Neural progenitor cell (in vitro differentiated cells): Measurements from ENCODE around the gene RIPK3. TPM values are rescaled to one million over a fixed set of nuclear protein-coding genes. Genes with fewer than 3 reads are reported as not detected.

Experiments
- DNase-seq: peaks from one replicate; pipeline ENCODE4 v3.0.0-alpha.2; 2016; ENCODE audit warnings: low spot score
- H2AFZ ChIP-seq: fragments of 200-600 bp; sonication (generic); replicated peaks from 2 replicates; pipeline ENCODE4 v1.6.1; 2016; ENCODE audit warnings: antibody characterized with exemption
- H3F3A ChIP-seq: fragments of 200-600 bp; sonication (generic); 2 replicates; pipeline ENCODE4 v1.6.1; 2016; ENCODE audit warnings: antibody characterized with exemption, low read depth
- H3K27ac ChIP-seq: fragments of 200-600 bp; sonication (generic); 2 replicates; pipeline ENCODE4 v1.5.1; 2016; ENCODE audit warnings: mild to moderate bottlenecking
- H3K27me3 ChIP-seq: fragments of 200-600 bp; sonication (generic); 2 replicates; pipeline ENCODE4 v1.6.1; 2016; ENCODE audit warnings: mild to moderate bottlenecking, moderate library complexity
- H3K36me3 ChIP-seq: fragments of 200-600 bp; sonication (generic); 2 replicates; pipeline ENCODE4 v1.5.1; 2016
- H3K4me1 ChIP-seq: fragments of 200-600 bp; sonication (generic); 2 replicates; pipeline ENCODE4 v1.6.1; 2016; ENCODE audit warnings: mixed run types
- H3K4me2 ChIP-seq: fragments of 200-600 bp; sonication (generic); 2 replicates; pipeline ENCODE4 v1.6.1; 2016
- H3K4me3 ChIP-seq: fragments of 200-600 bp; sonication (generic); 2 replicates; pipeline ENCODE4 v1.5.1; 2016
- H3K79me2 ChIP-seq: fragments of 200-600 bp; sonication (generic); 2 replicates; pipeline ENCODE4 v1.6.1; 2016; ENCODE audit warnings: low read depth
- H3K9ac ChIP-seq: fragments of 200-600 bp; sonication (generic); 2 replicates; pipeline ENCODE4 v1.6.1; 2016
- H3K9me3 ChIP-seq: fragments of 200-600 bp; sonication (generic); 2 replicates; pipeline ENCODE4 v1.5.1; 2016; ENCODE audit warnings: low read depth
- H4K20me1 ChIP-seq: fragments of 200-600 bp; sonication (generic); 2 replicates; pipeline ENCODE4 v1.6.1; 2016; ENCODE audit warnings: low read depth
- H3K27ac Mint-ChIP-seq: 3 replicates; pipeline ENCODE4 v1.8.0; 2021; ENCODE audit warnings: mixed read lengths
- H3K27me3 Mint-ChIP-seq: 2 replicates; pipeline ENCODE4 v1.8.0; 2022; ENCODE audit warnings: low read depth, mild to moderate bottlenecking, inconsistent platforms, moderate library complexity, mixed read lengths; ENCODE audit not compliant: insufficient read depth
- H3K36me3 Mint-ChIP-seq: 3 replicates; pipeline ENCODE4 v1.8.0; 2021; ENCODE audit warnings: mixed read lengths
- H3K4me1 Mint-ChIP-seq: 3 replicates; pipeline ENCODE4 v1.8.0; 2021; ENCODE audit warnings: mixed read lengths
- H3K4me3 Mint-ChIP-seq: 3 replicates; pipeline ENCODE4 v1.8.0; 2021; ENCODE audit warnings: mild to moderate bottlenecking, moderate library complexity, mixed read lengths
- H3K9me3 Mint-ChIP-seq: 3 replicates; pipeline ENCODE4 v1.8.0; 2020; ENCODE audit warnings: mixed read lengths
- EZH2 ChIP-seq: fragments of 200-600 bp; sonication (generic); IDR thresholded peaks from 2 replicates; pipeline ENCODE4 v1.6.1; 2017; ENCODE audit warnings: antibody characterized with exemption, mild to moderate bottlenecking, moderate library complexity
- EZH2phosphoT487 ChIP-seq: fragments of 200-600 bp; sonication (generic); IDR thresholded peaks from 2 replicates; pipeline ENCODE4 v1.6.1; 2017; ENCODE audit warnings: antibody characterized with exemption
- total RNA-seq: library from RNA; depleted of rRNA; stranded (reverse); fragments of >200 nt; gene quantifications from 2 replicates; pipeline ENCODE4 v1.2.3, GENCODE V29; 2015; ENCODE audit warnings: low replicate concordance
- TF ChIP-seq, protein P1 (sequence below): fragments of 200-600 bp; sonication (generic); IDR thresholded peaks from 2 replicates; pipeline ENCODE4 v1.5.1; 2017; ENCODE audit warnings: antibody characterized with exemption, mild to moderate bottlenecking

Gene RIPK3
- total RNA-seq, 1 donor from 2014 or later, result not detected

DNA sequence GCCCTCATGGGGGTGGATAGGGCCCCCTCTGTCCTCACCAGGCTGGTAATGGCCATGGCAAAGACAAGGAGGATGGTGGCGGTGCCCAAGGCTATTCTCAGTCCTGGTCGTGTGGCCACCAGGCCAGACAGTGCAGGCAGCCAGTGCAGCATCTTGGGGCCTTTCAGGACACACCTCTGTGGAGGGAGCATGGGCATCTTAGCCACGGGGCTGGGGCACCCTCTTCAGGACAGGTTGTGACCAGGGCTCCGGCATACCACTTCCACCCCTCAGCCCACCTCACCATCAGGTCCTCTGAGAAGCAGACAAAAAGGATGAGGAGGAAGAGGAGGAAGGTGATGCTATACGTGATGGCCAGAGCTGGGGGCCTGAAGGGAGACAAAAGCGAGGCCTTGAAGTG, 15.8 kb downstream of the RIPK3 start:
- H3K27ac ChIP-seq, result no peak overlapping the region
- H4K20me1 ChIP-seq, result no peaks in the 10 kb centered on the region
- no peaks in the 10 kb centered on the region for H3K4me1 ChIP-seq
- DNase-seq, result no peak
- Mint-ChIP-seq H3K4me1 (peaks cover 2% of the 10 kb centered on the region), H3K4me3 (no peak overlapping the region), H3K9me3 (no peaks in the 10 kb centered on the region), H3K27ac (no peak overlapping the region), H3K27me3 (peaks cover 16% of the 10 kb centered on the region), H3K36me3 (no peaks in the 10 kb centered on the region)
- H3K4me2 ChIP-seq, result no peak overlapping the region
- H3K79me2 ChIP-seq, result no peaks in the 10 kb centered on the region
- no peak overlapping the region for H3K4me3 ChIP-seq
- no peak overlapping the region for H2AFZ ChIP-seq
- no peak overlapping the region for H3K9ac ChIP-seq
- H3K9me3 ChIP-seq, result no peaks in the 10 kb centered on the region
- H3K27me3 ChIP-seq, result peaks cover 23% of the 10 kb centered on the region
- no peaks in the 10 kb centered on the region for H3F3A ChIP-seq
- no peak for TF ChIP-seq EZH2
- no peak for TF ChIP-seq EZH2phosphoT487
- TF ChIP-seq, protein P1, sequence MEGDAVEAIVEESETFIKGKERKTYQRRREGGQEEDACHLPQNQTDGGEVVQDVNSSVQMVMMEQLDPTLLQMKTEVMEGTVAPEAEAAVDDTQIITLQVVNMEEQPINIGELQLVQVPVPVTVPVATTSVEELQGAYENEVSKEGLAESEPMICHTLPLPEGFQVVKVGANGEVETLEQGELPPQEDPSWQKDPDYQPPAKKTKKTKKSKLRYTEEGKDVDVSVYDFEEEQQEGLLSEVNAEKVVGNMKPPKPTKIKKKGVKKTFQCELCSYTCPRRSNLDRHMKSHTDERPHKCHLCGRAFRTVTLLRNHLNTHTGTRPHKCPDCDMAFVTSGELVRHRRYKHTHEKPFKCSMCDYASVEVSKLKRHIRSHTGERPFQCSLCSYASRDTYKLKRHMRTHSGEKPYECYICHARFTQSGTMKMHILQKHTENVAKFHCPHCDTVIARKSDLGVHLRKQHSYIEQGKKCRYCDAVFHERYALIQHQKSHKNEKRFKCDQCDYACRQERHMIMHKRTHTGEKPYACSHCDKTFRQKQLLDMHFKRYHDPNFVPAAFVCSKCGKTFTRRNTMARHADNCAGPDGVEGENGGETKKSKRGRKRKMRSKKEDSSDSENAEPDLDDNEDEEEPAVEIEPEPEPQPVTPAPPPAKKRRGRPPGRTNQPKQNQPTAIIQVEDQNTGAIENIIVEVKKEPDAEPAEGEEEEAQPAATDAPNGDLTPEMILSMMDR, result no peak
- no peaks in the 10 kb centered on the region for H3K36me3 ChIP-seq

DNA sequence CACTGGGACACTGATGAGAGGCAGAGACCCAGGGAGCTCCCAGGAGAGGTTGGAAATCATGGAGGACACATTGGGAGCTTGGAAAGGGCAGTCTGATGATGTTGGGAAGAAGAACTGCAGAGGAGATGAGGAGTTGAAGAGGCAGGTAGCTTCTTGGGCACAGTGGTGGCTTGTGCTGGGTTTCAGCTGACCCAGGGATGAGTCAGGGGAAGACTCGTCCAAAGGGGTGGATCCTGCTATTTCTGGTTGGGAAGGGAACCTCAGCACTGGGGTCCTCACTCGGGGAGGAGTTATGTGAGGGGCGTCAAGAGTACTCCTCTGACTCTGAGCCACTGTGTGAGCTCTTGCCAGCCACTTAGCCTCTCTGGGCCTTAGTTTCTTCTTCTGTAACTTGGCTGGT, 16.4 kb downstream of the RIPK3 start:
- H3K4me1 Mint-ChIP-seq, result peaks cover 2% of the 10 kb centered on the region
- no peak overlapping the region for H3K27ac ChIP-seq
- peaks cover 13% of the 10 kb centered on the region for H3K27me3 Mint-ChIP-seq
- H3K4me2 ChIP-seq, result no peak overlapping the region
- H3K4me1 ChIP-seq, result no peaks in the 10 kb centered on the region
- no peak overlapping the region for H3K9ac ChIP-seq
- no peaks in the 10 kb centered on the region for H3K36me3 ChIP-seq
- H3K36me3 Mint-ChIP-seq, result no peaks in the 10 kb centered on the region
- no peaks in the 10 kb centered on the region for H3K9me3 ChIP-seq
- H2AFZ ChIP-seq, result no peak overlapping the region
- H3F3A ChIP-seq, result no peaks in the 10 kb centered on the region
- H3K4me3 ChIP-seq, result no peak overlapping the region
- H3K79me2 ChIP-seq, result no peaks in the 10 kb centered on the region
- no peak overlapping the region for H3K4me3 Mint-ChIP-seq
- no peaks in the 10 kb centered on the region for H4K20me1 ChIP-seq
- DNase-seq, result no peak
- peaks cover 23% of the 10 kb centered on the region for H3K27me3 ChIP-seq
- no peaks in the 10 kb centered on the region for H3K9me3 Mint-ChIP-seq
- H3K27ac Mint-ChIP-seq, result no peak overlapping the region
- TF ChIP-seq EZH2 (no peak), EZH2phosphoT487 (no peak)
- TF ChIP-seq, protein P1, result no peak

- H3K9me3 ChIP-seq, result no peaks in the 10 kb centered on the region
- Mint-ChIP-seq H3K27me3 (peaks cover 13% of the 10 kb centered on the region), H3K4me1 (peaks cover 2% of the 10 kb centered on the region), H3K4me3 (no peak overlapping the region), H3K36me3 (no peaks in the 10 kb centered on the region), H3K9me3 (no peaks in the 10 kb centered on the region), H3K27ac (no peak overlapping the region)
- TF ChIP-seq EZH2 (no peak), EZH2phosphoT487 (no peak)
- TF ChIP-seq, protein P1, result no peak
- no peaks in the 10 kb centered on the region for H3F3A ChIP-seq
- no peaks in the 10 kb centered on the region for H3K4me1 ChIP-seq
- H3K4me2 ChIP-seq, result no peak overlapping the region
- no peaks in the 10 kb centered on the region for H3K36me3 ChIP-seq
- H2AFZ ChIP-seq, result no peak overlapping the region
- peaks cover 29% of the 10 kb centered on the region for H3K27me3 ChIP-seq
- DNase-seq, result no peak
- no peaks in the 10 kb centered on the region for H4K20me1 ChIP-seq
- H3K9ac ChIP-seq, result no peak overlapping the region
- H3K27ac ChIP-seq, result no peak overlapping the region
- no peaks in the 10 kb centered on the region for H3K79me2 ChIP-seq
- no peak overlapping the region for H3K4me3 ChIP-seq
Measured at GRCh38 chr14:24322672-24323071, 17.1 kb downstream of the RIPK3 start.
